KBM-7 (cell line): ENCODE data around the gene ENTPD2.
"Not testable (repeated sequence)": the region's sequence is repeated elsewhere in the genome, so short reads cannot be mapped to it uniquely, and the experiment has no call there.

ENCODE experiments used
- DNase-seq: peaks from one replicate; pipeline ENCODE4 v3.0.0-alpha.2; 2015
- in situ Hi-C: fragments of 300-500 bp; cut with MboI; formaldehyde crosslinking; loops from 2 replicates; pipeline ENCODE4 v1.14.3; 2020; ENCODE audit warnings: low sequenced_read_pairs, low pct_unique_long_range_greater_than_20kb, mixed read lengths

The ENTPD2 gene

GRCh38 chr9:137009217-137009616 lies 44.6 kb downstream of the ENTPD2 start:
- in situ Hi-C loops: no loop called here
- DNase-seq: no peak

- DNase-seq: no peak
Observed at GRCh38 chr9:137008312-137008711, 45.5 kb downstream of the ENTPD2 start.

GRCh38 chr9:137007816-137008270 lies 46.0 kb downstream of the ENTPD2 start:
- in situ Hi-C loops: no loop called here
- DNase-seq: no peak

More at GRCh38 chr9:137008312-137008711, 45.5 kb downstream of the ENTPD2 start:
- in situ Hi-C loops: no loop called here

GRCh38 chr9:137007108-137007815 lies 46.6 kb downstream of the ENTPD2 start:
- DNase-seq: no peak
- in situ Hi-C loops: no loop called here

GRCh38 chr9:137006116-137007003 lies 47.5 kb downstream of the ENTPD2 start:
- DNase-seq: no peak
- in situ Hi-C loops: no loop called here

- in situ Hi-C loops, DNase-seq: not testable (repeated sequence)
Observed at GRCh38 chr9:137004285-137004684, 49.6 kb downstream of the ENTPD2 start.

- in situ Hi-C loops: no loop called here
- DNase-seq: no peak
Observed at GRCh38 chr9:137002646-137003041, 51.2 kb downstream of the ENTPD2 start.

GRCh38 chr9:137001857-137002645 lies 51.8 kb downstream of the ENTPD2 start:
- in situ Hi-C loops: no loop called here
- no peak for DNase-seq

GRCh38 chr9:137000177-137000930 lies 53.5 kb downstream of the ENTPD2 start:
- peak; percentile 53 for DNase-seq

More at GRCh38 chr9:137000177-137000930, 53.5 kb downstream of the ENTPD2 start:
- in situ Hi-C loops: no loop called here
